ENCODE data around the gene GAGE13.

DNA sequence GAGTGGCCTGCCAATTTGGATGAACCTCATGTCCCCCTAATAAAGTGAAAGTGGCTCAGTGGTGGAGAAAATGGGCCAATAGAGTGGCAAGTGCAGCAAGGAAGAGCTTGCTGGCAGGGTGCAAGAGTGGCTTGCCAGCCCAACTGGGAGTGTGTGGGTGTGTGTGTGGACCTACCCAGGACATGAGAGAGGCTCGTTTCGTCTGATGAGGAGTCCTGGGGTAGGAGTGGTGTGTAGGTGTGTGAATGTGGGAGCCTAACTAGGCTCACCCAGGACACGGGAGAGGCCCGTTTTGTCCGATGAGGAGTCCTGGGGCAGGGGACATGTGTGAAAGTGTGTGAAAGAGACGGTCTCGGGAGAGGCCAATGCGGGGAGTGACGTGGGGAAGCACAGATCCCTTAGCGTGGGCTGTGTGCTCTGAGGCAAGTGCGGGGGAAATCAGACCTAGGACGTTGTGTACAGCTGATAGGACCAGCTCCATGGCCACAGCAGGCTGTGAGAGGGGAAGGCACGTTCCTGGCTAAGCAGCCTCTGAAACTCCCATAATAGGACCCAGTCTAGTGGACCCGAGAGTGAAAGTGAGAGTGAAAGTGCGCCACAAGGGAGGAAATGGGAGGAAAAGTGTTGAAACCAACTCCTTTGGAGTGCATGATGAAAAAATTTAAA is 22.6 kb upstream of the GAGE13 start:
- TF ChIP-seq, protein P1, sequence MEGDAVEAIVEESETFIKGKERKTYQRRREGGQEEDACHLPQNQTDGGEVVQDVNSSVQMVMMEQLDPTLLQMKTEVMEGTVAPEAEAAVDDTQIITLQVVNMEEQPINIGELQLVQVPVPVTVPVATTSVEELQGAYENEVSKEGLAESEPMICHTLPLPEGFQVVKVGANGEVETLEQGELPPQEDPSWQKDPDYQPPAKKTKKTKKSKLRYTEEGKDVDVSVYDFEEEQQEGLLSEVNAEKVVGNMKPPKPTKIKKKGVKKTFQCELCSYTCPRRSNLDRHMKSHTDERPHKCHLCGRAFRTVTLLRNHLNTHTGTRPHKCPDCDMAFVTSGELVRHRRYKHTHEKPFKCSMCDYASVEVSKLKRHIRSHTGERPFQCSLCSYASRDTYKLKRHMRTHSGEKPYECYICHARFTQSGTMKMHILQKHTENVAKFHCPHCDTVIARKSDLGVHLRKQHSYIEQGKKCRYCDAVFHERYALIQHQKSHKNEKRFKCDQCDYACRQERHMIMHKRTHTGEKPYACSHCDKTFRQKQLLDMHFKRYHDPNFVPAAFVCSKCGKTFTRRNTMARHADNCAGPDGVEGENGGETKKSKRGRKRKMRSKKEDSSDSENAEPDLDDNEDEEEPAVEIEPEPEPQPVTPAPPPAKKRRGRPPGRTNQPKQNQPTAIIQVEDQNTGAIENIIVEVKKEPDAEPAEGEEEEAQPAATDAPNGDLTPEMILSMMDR (IDR thresholded peaks at IDR 0.05): no peak
- TF ChIP-seq POLR2AphosphoS5 (IDR thresholded peaks at IDR 0.05): no peak
